KMS-11 (cell line): ENCODE measurements around the gene ZNF548.

Experiments
- H2AFZ ChIP-seq: fragments of 200-600 bp; sonication (generic); 2 replicates; pipeline ENCODE4 v1.6.1; 2016; ENCODE audit warnings: antibody characterized with exemption, mixed run types, low read depth
- H3K27ac ChIP-seq: fragments of 200-600 bp; sonication (generic); 2 replicates; pipeline ENCODE4 v1.6.1; 2016; ENCODE audit warnings: mild to moderate bottlenecking, mixed run types
- H3K27me3 ChIP-seq: fragments of 200-600 bp; sonication (generic); 2 replicates; pipeline ENCODE4 v1.6.1; 2017; ENCODE audit warnings: mild to moderate bottlenecking, low read depth, mixed run types, moderate library complexity; ENCODE audit not compliant: insufficient read depth
- H3K36me3 ChIP-seq: fragments of 200-600 bp; sonication (generic); 2 replicates; pipeline ENCODE4 v1.6.1; 2017; ENCODE audit warnings: mild to moderate bottlenecking, mixed run types; ENCODE audit not compliant: insufficient read depth
- H3K4me1 ChIP-seq: fragments of 200-600 bp; sonication (generic); 2 replicates; pipeline ENCODE4 v1.6.1; 2016; ENCODE audit warnings: mild to moderate bottlenecking, low read depth, mixed run types; ENCODE audit not compliant: poor library complexity, severe bottlenecking
- H3K4me2 ChIP-seq: fragments of 200-600 bp; sonication (generic); 2 replicates; pipeline ENCODE4 v1.7.0; 2016; ENCODE audit warnings: mild to moderate bottlenecking, mixed run types
- H3K4me3 ChIP-seq: fragments of 200-600 bp; sonication (generic); IDR thresholded peaks from 2 replicates; pipeline ENCODE4 v1.6.1; 2017; ENCODE audit warnings: low read depth, low read length, mixed read lengths; ENCODE audit not compliant: insufficient read depth
- H3K79me2 ChIP-seq: fragments of 200-600 bp; sonication (generic); 2 replicates; pipeline ENCODE4 v1.6.1; 2016; ENCODE audit warnings: low read depth, mixed run types; ENCODE audit not compliant: insufficient read depth
- H3K9ac ChIP-seq: fragments of 200-600 bp; sonication (generic); 2 replicates; pipeline ENCODE4 v1.6.1; 2016; ENCODE audit warnings: mild to moderate bottlenecking, mixed run types
- H4K20me1 ChIP-seq: fragments of 200-600 bp; sonication (generic); 2 replicates; pipeline ENCODE4 v1.6.1; 2016; ENCODE audit warnings: mild to moderate bottlenecking, mixed run types; ENCODE audit not compliant: insufficient read depth
- TF ChIP-seq, protein P1 (sequence below): fragments of 200-600 bp; sonication (generic); conservative IDR thresholded peaks from 2 replicates; pipeline ENCODE4 v1.6.1; 2017; ENCODE audit warnings: low read depth, mild to moderate bottlenecking, antibody characterized with exemption, low read length, moderate library complexity, mixed read lengths

The ZNF548 gene

DNA sequence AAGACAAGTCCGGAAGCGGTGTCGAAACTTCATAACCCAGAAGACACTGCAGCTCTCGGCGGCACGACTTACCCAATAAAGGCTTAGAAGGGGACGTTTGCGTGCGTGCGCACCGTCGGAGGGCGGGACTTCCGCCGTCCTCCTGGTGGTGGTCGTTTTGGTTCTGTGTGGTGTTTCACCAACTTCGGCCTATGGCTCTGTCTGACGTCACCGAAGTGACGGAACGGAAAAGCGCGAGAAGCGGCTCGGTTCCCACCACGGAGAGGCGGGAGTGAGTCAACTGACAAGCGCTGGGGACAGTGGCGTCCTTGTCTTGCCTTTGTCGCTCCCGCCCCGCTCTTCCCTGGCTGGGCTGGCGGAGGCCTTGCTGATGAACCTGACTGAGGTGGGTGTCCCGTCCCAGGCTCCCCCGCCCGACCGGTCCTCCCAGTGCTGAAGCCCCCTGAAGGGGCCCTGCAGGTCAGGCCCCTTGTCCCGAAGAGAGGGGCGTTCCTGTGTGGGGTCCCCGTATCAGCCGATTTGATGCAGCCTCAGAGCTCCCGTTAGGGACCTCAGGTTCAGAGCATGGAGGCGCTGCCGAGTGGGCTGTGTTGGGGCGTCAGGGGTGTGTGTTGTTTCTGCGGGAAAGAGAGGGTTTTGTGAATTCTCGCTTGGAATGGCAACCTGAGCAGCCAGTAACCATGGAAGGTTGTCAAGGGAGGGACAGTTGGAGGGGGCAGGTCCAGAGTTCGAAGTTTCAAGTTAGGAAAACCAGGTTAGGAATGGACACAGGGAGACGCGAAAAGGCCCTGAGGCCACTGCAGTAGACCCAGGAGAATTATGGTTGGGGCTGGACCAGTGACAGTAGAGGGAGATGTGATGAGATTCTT lies at the start of gene ZNF548:
Gene ZNF548, plus strand, starts transcription at position 125 of the 869 bp plus-strand sequence. Its CDS starts 246 bp downstream, at position 371.
- Histone ChIP-seq H3K36me3 (no peaks in the 10 kb centered on the region), H3K79me2 (peaks cover 10% of the 10 kb centered on the region; the same call in 1 of the 2 replicates), H3K4me1 (peaks cover 3% of the 10 kb centered on the region), H3K27me3 (no peaks in the 10 kb centered on the region), H2AFZ (peak within 1 kb of the TSS; percentile 89), H3K4me2 (peak within 1 kb of the TSS; percentile 67), H3K27ac (peak within 1 kb of the TSS; percentile 23), H3K4me3 (no peak within 1 kb of the TSS), H3K9ac (peak within 1 kb of the TSS; percentile 56), H4K20me1 (no peaks in the 10 kb centered on the region)
- TF ChIP-seq, protein P1, sequence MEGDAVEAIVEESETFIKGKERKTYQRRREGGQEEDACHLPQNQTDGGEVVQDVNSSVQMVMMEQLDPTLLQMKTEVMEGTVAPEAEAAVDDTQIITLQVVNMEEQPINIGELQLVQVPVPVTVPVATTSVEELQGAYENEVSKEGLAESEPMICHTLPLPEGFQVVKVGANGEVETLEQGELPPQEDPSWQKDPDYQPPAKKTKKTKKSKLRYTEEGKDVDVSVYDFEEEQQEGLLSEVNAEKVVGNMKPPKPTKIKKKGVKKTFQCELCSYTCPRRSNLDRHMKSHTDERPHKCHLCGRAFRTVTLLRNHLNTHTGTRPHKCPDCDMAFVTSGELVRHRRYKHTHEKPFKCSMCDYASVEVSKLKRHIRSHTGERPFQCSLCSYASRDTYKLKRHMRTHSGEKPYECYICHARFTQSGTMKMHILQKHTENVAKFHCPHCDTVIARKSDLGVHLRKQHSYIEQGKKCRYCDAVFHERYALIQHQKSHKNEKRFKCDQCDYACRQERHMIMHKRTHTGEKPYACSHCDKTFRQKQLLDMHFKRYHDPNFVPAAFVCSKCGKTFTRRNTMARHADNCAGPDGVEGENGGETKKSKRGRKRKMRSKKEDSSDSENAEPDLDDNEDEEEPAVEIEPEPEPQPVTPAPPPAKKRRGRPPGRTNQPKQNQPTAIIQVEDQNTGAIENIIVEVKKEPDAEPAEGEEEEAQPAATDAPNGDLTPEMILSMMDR: no peak

- Histone ChIP-seq H4K20me1 (no peaks in the 10 kb centered on the region), H2AFZ (no peak overlapping the region), H3K27me3 (no peaks in the 10 kb centered on the region), H3K79me2 (no peaks in the 10 kb centered on the region), H3K4me2 (no peak overlapping the region), H3K4me1 (no peaks in the 10 kb centered on the region), H3K4me3 (no peak overlapping the region), H3K36me3 (no peaks in the 10 kb centered on the region), H3K27ac (no peak overlapping the region), H3K9ac (no peak overlapping the region)
- TF ChIP-seq, protein P1: no peak
These were observed 47.1 kb upstream of the ZNF548 start for GRCh38 chr19:57342582-57342981.

DNA sequence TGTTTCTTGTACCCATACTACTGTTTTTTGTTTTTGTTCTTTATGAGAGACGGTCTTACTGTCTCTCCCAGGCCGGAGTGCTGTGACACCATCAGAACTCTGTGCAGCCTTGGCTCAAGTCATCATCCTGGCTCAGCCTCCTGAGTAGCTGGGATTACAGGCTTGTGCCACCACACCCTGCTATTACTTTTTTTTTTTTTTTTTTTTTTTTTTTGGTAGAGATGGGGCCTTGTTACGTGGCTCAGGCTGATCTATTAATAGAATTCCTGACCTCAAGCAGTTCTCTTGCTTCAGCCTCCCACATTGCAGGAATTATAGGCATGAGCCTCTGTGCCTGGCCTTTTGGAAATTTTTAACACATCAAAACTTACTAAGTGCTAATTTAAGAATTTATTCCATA lies 41.5 kb upstream of the ZNF548 start:
- Histone ChIP-seq H3K27ac (no peak overlapping the region), H3K36me3 (no peaks in the 10 kb centered on the region), H2AFZ (no peak overlapping the region), H3K79me2 (no peaks in the 10 kb centered on the region; the same call in 1 of the 2 replicates), H3K4me3 (no peak overlapping the region), H3K27me3 (no peaks in the 10 kb centered on the region), H3K9ac (no peak overlapping the region), H4K20me1 (no peaks in the 10 kb centered on the region), H3K4me2 (no peak overlapping the region), H3K4me1 (peaks cover 5% of the 10 kb centered on the region)
- TF ChIP-seq, protein P1: no peak

DNA sequence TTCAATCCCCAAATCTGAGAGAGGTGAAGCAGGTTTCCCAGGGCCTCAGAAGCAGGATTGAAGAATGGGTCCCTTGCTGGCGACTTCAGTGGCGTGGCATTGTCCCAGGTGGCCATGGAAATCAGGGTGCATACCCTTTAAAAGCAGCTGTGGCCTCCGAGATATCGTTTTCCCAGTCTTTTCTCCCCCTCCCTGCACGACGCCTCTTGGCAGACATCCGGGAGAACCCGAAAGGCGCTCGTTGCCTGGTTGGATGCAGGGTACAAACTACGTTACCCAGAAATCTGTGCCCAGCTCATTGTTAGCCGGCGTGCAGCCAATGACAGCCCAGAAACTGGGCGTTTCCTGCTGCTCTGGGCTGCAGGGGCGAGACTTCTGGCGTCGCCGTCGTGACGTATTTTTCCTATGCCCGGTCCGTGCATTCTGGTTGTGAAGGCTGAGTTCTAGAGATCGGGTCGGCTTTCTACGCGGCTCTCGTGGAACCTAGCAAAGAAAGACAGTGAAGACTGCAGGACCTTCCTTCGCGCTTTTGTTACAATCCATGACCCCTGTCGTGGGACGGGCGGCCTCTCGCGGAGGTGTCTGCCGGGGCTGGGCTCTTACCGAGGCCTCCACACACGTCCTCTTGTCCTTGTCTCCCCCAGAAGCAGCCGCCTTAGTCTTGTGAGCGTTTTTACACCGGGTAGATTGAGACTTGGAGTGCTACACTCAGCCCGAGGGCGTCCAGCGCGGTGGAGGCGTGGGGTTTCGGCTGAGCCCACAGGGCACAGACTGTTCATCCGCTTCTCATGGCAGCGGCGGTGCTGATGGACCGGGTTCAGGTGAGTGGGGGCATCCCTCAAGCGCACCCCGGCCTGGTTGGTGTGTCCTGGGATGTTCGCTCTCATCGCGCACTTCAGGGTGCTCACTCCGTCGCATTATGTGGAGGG lies 38.5 kb upstream of the ZNF548 start, which contains the start of gene ZNF304:
Gene ZNF304, plus strand, starts transcription at position 395 of the 929 bp plus-strand sequence. Its CDS starts 394 bp downstream, at position 789.
- no peaks in the 10 kb centered on the region for H3K27me3 ChIP-seq
- H3K27ac ChIP-seq: peak within 1 kb of the TSS; percentile 59
- H3K4me1 ChIP-seq: peaks cover 5% of the 10 kb centered on the region
- no peaks in the 10 kb centered on the region for H4K20me1 ChIP-seq
- H2AFZ ChIP-seq: peak within 1 kb of the TSS; percentile 92
- no peak within 1 kb of the TSS for H3K4me3 ChIP-seq
- H3K79me2 ChIP-seq: no peaks in the 10 kb centered on the region; the same call in 1 of the 2 replicates
- H3K4me2 ChIP-seq: peak within 1 kb of the TSS; percentile 67
- TF ChIP-seq, protein P1: no peak
- H3K9ac ChIP-seq: peak within 1 kb of the TSS; percentile 58; the same call in 1 of the 2 replicates
- no peaks in the 10 kb centered on the region; the same call in 1 of the 2 replicates for H3K36me3 ChIP-seq
